GM23338 (cell line): ENCODE results near the gene GNS. TPM values are rescaled to one million over a fixed set of nuclear protein-coding genes. Genes with fewer than 3 reads are reported as not detected.

Experiments used
- ATAC-seq: fragments of 200-7000 bp; cut with Tn5 transposase; 3 replicates; pipeline ENCODE4 v1.9.1; 2020
- DNase-seq: peaks from one replicate; pipeline ENCODE4 v3.0.0-alpha.2; 2015; ENCODE audit warnings: low spot score
- H2AFZ ChIP-seq: fragments of 200-600 bp; sonication (generic); 2 replicates; pipeline ENCODE4 v1.8.0; 2016; ENCODE audit warnings: antibody characterized with exemption, mild to moderate bottlenecking, moderate library complexity
- H3F3A ChIP-seq: fragments of 200-600 bp; sonication (generic); replicated peaks from 2 replicates; pipeline ENCODE4 v1.8.0; 2017; ENCODE audit warnings: antibody characterized with exemption, mixed run types, low read depth
- H3K27ac ChIP-seq: fragments of 200-600 bp; sonication (generic); 2 replicates; pipeline ENCODE4 v1.6.1; 2016; ENCODE audit warnings: low read depth
- H3K27me3 ChIP-seq: fragments of 200-600 bp; sonication (generic); 2 replicates; pipeline ENCODE4 v1.8.0; 2016; ENCODE audit warnings: mild to moderate bottlenecking, mixed run types, moderate library complexity; ENCODE audit not compliant: insufficient read depth
- H3K36me3 ChIP-seq: fragments of 200-600 bp; sonication (generic); 2 replicates; pipeline ENCODE4 v1.8.0; 2016; ENCODE audit warnings: mild to moderate bottlenecking; ENCODE audit not compliant: insufficient read depth
- H3K4me1 ChIP-seq: fragments of 200-600 bp; sonication (generic); 2 replicates; pipeline ENCODE4 v1.8.0; 2016; ENCODE audit warnings: mild to moderate bottlenecking, moderate library complexity; ENCODE audit not compliant: insufficient read depth
- H3K4me2 ChIP-seq: fragments of 200-600 bp; sonication (generic); 2 replicates; pipeline ENCODE4 v1.7.1; 2017; ENCODE audit warnings: mixed run types
- H3K4me3 ChIP-seq: fragments of 200-600 bp; sonication (generic); 2 replicates; pipeline ENCODE4 v1.6.1; 2016; ENCODE audit warnings: mixed run types
- H3K79me2 ChIP-seq: fragments of 200-600 bp; sonication (generic); replicated peaks from 2 replicates; pipeline ENCODE4 v1.8.0; 2017; ENCODE audit warnings: mild to moderate bottlenecking; ENCODE audit not compliant: insufficient read depth
- H3K9me2 ChIP-seq: fragments of 200-600 bp; sonication (generic); 2 replicates; pipeline ENCODE4 v1.8.0; 2017; ENCODE audit not compliant: insufficient read depth
- H4K20me1 ChIP-seq: fragments of 200-600 bp; sonication (generic); replicated peaks from 2 replicates; pipeline ENCODE4 v1.8.0; 2017; ENCODE audit warnings: mild to moderate bottlenecking; ENCODE audit not compliant: insufficient read depth
- H3K27ac Mint-ChIP-seq: 2 replicates; pipeline ENCODE4 v1.8.0; 2020; ENCODE audit warnings: inconsistent platforms, mild to moderate bottlenecking, moderate library complexity, mixed read lengths
- H3K27me3 Mint-ChIP-seq: 3 replicates; pipeline ENCODE4 v1.8.0; 2022; ENCODE audit warnings: low read depth, mild to moderate bottlenecking, moderate library complexity, mixed read lengths, inconsistent platforms; ENCODE audit not compliant: insufficient read depth, poor library complexity
- H3K36me3 Mint-ChIP-seq: 3 replicates; pipeline ENCODE4 v1.8.0; 2021; ENCODE audit warnings: low read depth, mild to moderate bottlenecking, inconsistent platforms, moderate library complexity, mixed read lengths
- H3K4me1 Mint-ChIP-seq: 3 replicates; pipeline ENCODE4 v1.8.0; 2020; ENCODE audit warnings: mild to moderate bottlenecking, inconsistent platforms, mixed read lengths
- H3K4me3 Mint-ChIP-seq: 3 replicates; pipeline ENCODE4 v1.8.0; 2021; ENCODE audit warnings: moderate library complexity, mild to moderate bottlenecking, inconsistent platforms, mixed read lengths
- H3K9me3 Mint-ChIP-seq: 3 replicates; pipeline ENCODE4 v1.8.0; 2020; ENCODE audit warnings: moderate library complexity, mild to moderate bottlenecking, inconsistent platforms, mixed read lengths
- ETS1 ChIP-seq: IDR thresholded peaks from 2 replicates; pipeline ENCODE4 v1.6.1; 2016; ENCODE audit warnings: antibody characterized with exemption
- EZH2 ChIP-seq: fragments of 200-600 bp; sonication (generic); IDR thresholded peaks from one replicate; pipeline ENCODE4 v1.8.0; 2017; ENCODE audit warnings: antibody characterized with exemption, mild to moderate bottlenecking, low read depth; ENCODE audit not compliant: unreplicated experiment
- EZH2phosphoT487 ChIP-seq: fragments of 200-600 bp; sonication (generic); IDR thresholded peaks from one replicate; pipeline ENCODE4 v1.8.1; 2018; ENCODE audit warnings: antibody characterized with exemption; ENCODE audit not compliant: unreplicated experiment
- NANOG ChIP-seq: IDR thresholded peaks from 2 replicates; pipeline ENCODE4 v1.6.1; 2016; ENCODE audit warnings: antibody characterized with exemption, borderline replicate concordance
- ZNF331 ChIP-seq: fragments of 250-450 bp; sonication (Bioruptor Pico); IDR thresholded peaks from 2 replicates; pipeline ENCODE4 v1.5.0; 2020; ENCODE audit warnings: low read depth, mild to moderate bottlenecking, moderate library complexity
- polyA plus RNA-seq: library from polyadenylated mRNA; unstranded; fragments of >200 nt; fragmentation: Nextera tagmentation; extraction: Ambion mirVana; gene quantifications from 2 replicates; pipeline ENCODE4 v1.2.1, GENCODE V29; 2016
- total RNA-seq: library from RNA; depleted of rRNA; stranded (reverse); fragments of >200 nt; shearing (Covaris generic); gene quantifications from 2 replicates; pipeline ENCODE4 v1.2.3, GENCODE V29; 2014
- TF ChIP-seq, protein P1 (sequence below), 2 experiments: fragments of 200-600 bp in 1 of 2; sonication (generic) in 1 of 2; conservative IDR thresholded peaks; 2 replicates each; pipeline versions ENCODE4 v1.5.1 to v1.6.1; 2016 to 2017; ENCODE audit warnings: antibody characterized with exemption in 2 of 2, low read depth in 2 of 2, mild to moderate bottlenecking in 2 of 2, moderate library complexity in 1 of 2
- TF ChIP-seq, protein P2 (sequence below): fragments of 250-450 bp; sonication (Bioruptor Pico); IDR thresholded peaks from 2 replicates; pipeline ENCODE4 v1.5.0; 2020; ENCODE audit warnings: mild to moderate bottlenecking, moderate library complexity

The GNS gene
- total and polyA plus RNA-seq, 2 experiments from 2014 or later: 12.3 to 34.9 TPM

GRCh38 chr12:64696080-64696741 lies 63.0 kb downstream of the GNS start:
- no peak; the same call in 2 of the 3 replicates for ATAC-seq

GRCh38 chr12:64695550-64695949 lies 63.7 kb downstream of the GNS start:
- H2AFZ ChIP-seq: no peak overlapping the region
- peaks cover 7% of the 10 kb centered on the region for H3K27me3 Mint-ChIP-seq
- peak overlapping the region; percentile 64 for H3K27ac ChIP-seq
- H3F3A ChIP-seq: 0 out of 2 replicates have a peak, but pooled peaks cover 7% of the 10 kb centered on the region
- H3K4me3 ChIP-seq: no peak overlapping the region
- ATAC-seq (peak; percentile 9; the same call in 2 of the 3 replicates), DNase-seq (no peak)
- H3K4me2 ChIP-seq: peak overlapping the region; percentile 19; the same call in 1 of the 2 replicates
- peaks cover 46% of the 10 kb centered on the region for H3K4me1 Mint-ChIP-seq
- H3K4me1 ChIP-seq: peaks cover 35% of the 10 kb centered on the region
- peaks cover under 1% of the 10 kb centered on the region for H3K79me2 ChIP-seq
- no peaks in the 10 kb centered on the region for H3K27me3 ChIP-seq
- peaks cover 31% of the 10 kb centered on the region for H3K36me3 Mint-ChIP-seq
- H4K20me1 ChIP-seq: 0 out of 2 replicates have a peak, but pooled peaks cover 5% of the 10 kb centered on the region
- H3K9me3 Mint-ChIP-seq: no peaks in the 10 kb centered on the region
- no peaks in the 10 kb centered on the region for H3K9me2 ChIP-seq
- peak overlapping the region; percentile 33; the same call in 1 of the 2 replicates for H3K27ac Mint-ChIP-seq
- H3K36me3 ChIP-seq: 0 out of 2 replicates have a peak, but pooled peaks cover 3% of the 10 kb centered on the region
- H3K4me3 Mint-ChIP-seq: no peak overlapping the region
- TF ChIP-seq, protein P1, sequence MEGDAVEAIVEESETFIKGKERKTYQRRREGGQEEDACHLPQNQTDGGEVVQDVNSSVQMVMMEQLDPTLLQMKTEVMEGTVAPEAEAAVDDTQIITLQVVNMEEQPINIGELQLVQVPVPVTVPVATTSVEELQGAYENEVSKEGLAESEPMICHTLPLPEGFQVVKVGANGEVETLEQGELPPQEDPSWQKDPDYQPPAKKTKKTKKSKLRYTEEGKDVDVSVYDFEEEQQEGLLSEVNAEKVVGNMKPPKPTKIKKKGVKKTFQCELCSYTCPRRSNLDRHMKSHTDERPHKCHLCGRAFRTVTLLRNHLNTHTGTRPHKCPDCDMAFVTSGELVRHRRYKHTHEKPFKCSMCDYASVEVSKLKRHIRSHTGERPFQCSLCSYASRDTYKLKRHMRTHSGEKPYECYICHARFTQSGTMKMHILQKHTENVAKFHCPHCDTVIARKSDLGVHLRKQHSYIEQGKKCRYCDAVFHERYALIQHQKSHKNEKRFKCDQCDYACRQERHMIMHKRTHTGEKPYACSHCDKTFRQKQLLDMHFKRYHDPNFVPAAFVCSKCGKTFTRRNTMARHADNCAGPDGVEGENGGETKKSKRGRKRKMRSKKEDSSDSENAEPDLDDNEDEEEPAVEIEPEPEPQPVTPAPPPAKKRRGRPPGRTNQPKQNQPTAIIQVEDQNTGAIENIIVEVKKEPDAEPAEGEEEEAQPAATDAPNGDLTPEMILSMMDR (conservative IDR thresholded peaks at IDR 0.05; ENCODE audit: low read depth in 2 of 2): no peak
- TF ChIP-seq, protein P2, sequence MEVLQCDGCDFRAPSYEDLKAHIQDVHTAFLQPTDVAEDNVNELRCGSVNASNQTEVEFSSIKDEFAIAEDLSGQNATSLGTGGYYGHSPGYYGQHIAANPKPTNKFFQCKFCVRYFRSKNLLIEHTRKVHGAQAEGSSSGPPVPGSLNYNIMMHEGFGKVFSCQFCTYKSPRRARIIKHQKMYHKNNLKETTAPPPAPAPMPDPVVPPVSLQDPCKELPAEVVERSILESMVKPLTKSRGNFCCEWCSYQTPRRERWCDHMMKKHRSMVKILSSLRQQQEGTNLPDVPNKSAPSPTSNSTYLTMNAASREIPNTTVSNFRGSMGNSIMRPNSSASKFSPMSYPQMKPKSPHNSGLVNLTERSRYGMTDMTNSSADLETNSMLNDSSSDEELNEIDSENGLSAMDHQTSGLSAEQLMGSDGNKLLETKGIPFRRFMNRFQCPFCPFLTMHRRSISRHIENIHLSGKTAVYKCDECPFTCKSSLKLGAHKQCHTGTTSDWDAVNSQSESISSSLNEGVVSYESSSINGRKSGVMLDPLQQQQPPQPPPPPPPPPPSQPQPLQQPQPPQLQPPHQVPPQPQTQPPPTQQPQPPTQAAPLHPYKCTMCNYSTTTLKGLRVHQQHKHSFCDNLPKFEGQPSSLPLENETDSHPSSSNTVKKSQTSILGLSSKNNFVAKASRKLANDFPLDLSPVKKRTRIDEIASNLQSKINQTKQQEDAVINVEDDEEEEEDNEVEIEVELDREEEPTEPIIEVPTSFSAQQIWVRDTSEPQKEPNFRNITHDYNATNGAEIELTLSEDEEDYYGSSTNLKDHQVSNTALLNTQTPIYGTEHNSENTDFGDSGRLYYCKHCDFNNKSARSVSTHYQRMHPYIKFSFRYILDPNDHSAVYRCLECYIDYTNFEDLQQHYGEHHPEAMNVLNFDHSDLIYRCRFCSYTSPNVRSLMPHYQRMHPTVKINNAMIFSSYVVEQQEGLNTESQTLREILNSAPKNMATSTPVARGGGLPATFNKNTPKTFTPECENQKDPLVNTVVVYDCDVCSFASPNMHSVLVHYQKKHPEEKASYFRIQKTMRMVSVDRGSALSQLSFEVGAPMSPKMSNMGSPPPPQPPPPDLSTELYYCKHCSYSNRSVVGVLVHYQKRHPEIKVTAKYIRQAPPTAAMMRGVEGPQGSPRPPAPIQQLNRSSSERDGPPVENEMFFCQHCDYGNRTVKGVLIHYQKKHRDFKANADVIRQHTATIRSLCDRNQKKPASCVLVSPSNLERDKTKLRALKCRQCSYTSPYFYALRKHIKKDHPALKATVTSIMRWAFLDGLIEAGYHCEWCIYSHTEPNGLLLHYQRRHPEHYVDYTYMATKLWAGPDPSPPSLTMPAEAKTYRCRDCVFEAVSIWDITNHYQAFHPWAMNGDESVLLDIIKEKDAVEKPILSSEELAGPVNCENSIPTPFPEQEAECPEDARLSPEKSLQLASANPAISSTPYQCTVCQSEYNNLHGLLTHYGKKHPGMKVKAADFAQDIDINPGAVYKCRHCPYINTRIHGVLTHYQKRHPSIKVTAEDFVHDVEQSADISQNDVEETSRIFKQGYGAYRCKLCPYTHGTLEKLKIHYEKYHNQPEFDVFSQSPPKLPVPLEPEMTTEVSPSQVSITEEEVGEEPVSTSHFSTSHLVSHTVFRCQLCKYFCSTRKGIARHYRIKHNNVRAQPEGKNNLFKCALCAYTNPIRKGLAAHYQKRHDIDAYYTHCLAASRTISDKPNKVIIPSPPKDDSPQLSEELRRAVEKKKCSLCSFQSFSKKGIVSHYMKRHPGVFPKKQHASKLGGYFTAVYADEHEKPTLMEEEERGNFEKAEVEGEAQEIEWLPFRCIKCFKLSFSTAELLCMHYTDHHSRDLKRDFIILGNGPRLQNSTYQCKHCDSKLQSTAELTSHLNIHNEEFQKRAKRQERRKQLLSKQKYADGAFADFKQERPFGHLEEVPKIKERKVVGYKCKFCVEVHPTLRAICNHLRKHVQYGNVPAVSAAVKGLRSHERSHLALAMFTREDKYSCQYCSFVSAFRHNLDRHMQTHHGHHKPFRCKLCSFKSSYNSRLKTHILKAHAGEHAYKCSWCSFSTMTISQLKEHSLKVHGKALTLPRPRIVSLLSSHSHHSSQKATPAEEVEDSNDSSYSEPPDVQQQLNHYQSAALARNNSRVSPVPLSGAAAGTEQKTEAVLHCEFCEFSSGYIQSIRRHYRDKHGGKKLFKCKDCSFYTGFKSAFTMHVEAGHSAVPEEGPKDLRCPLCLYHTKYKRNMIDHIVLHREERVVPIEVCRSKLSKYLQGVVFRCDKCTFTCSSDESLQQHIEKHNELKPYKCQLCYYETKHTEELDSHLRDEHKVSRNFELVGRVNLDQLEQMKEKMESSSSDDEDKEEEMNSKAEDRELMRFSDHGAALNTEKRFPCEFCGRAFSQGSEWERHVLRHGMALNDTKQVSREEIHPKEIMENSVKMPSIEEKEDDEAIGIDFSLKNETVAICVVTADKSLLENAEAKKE: no peak
- TF ChIP-seq ZNF331 (CRISPR knock-in tag) (no peak), EZH2phosphoT487 (no peak), EZH2 (no peak), ETS1 (no peak)

More at GRCh38 chr12:64696080-64696741, 63.0 kb downstream of the GNS start:
- Histone ChIP-seq H3K36me3 (0 out of 2 replicates have a peak, but pooled peaks cover 3% of the 10 kb centered on the region), H3K27me3 (no peaks in the 10 kb centered on the region), H3K4me2 (no peak overlapping the region), H2AFZ (no peak overlapping the region), H3K27ac (no peak overlapping the region), H3K4me3 (no peak overlapping the region), H3F3A (0 out of 2 replicates have a peak, but pooled peaks cover 7% of the 10 kb centered on the region), H3K79me2 (no peaks in the 10 kb centered on the region; the same call in 1 of the 2 replicates), H4K20me1 (0 out of 2 replicates have a peak, but pooled peaks cover 5% of the 10 kb centered on the region), H3K9me2 (no peaks in the 10 kb centered on the region), H3K4me1 (peaks cover 29% of the 10 kb centered on the region)
- no peak overlapping the region for H3K27ac Mint-ChIP-seq
- peaks cover 44% of the 10 kb centered on the region for H3K4me1 Mint-ChIP-seq
- H3K36me3 Mint-ChIP-seq: peaks cover 31% of the 10 kb centered on the region
- no peaks in the 10 kb centered on the region for H3K9me3 Mint-ChIP-seq
- TF ChIP-seq, protein P1 (conservative IDR thresholded peaks at IDR 0.05; ENCODE audit: low read depth in 2 of 2): peak; percentile 42 to 45
- no peak for TF ChIP-seq NANOG
- DNase-seq: no peak
- H3K4me3 Mint-ChIP-seq: no peak overlapping the region
- H3K27me3 Mint-ChIP-seq: peaks cover 4% of the 10 kb centered on the region
